Lower lobe of right lung (tissue), 2 donors: ENCODE results near the gene LIMA1. TPM values are rescaled to one million over a fixed set of nuclear protein-coding genes. Genes with fewer than 3 reads are reported as not detected.

Source experiments
- ATAC-seq, 2 donors: fragments of 200-7000 bp; cut with Tn5 transposase; one replicate each; pipeline ENCODE4 v1.9.1; 2020 to 2022; ENCODE audit warnings: mild to moderate bottlenecking in 2 of 2, moderate library complexity in 2 of 2
- DNase-seq: peaks from one replicate; pipeline ENCODE4 v3.0.0-alpha.2; 2020
- H3K27ac ChIP-seq: fragments of 200-600 bp; one replicate; pipeline ENCODE4 v1.8.0; 2022
- H3K27me3 ChIP-seq: fragments of 200-600 bp; one replicate; pipeline ENCODE4 v1.8.0; 2022; ENCODE audit warnings: low read depth
- H3K36me3 ChIP-seq: fragments of 200-600 bp; one replicate; pipeline ENCODE4 v1.8.0; 2022; ENCODE audit warnings: mild to moderate bottlenecking
- H3K4me1 ChIP-seq: fragments of 200-600 bp; one replicate; pipeline ENCODE4 v1.8.0; 2022
- H3K4me3 ChIP-seq: fragments of 200-600 bp; one replicate; pipeline ENCODE4 v1.8.0; 2022; ENCODE audit warnings: mild to moderate bottlenecking
- H3K9me3 ChIP-seq: fragments of 200-600 bp; one replicate; pipeline ENCODE4 v1.8.0; 2022
- intact Hi-C: fragments of 100-400 bp; cut with DNase I; formaldehyde crosslinking; loops from one replicate; pipeline ENCODE4 v1.11.0; 2022
- total RNA-seq: library from RNA; stranded (reverse); fragmentation: NEBNext Ultra II Directional; extraction: Animal tissue kit (Norgen Biotek cat#: 25700); gene quantifications from one replicate; pipeline ENCODE4 v1.2.1, GENCODE V29; 2021
- TF ChIP-seq, protein P1 (sequence below): fragments of 200-600 bp; IDR thresholded peaks from one replicate; pipeline ENCODE4 v1.8.0; 2022; ENCODE audit warnings: antibody characterized with exemption, mild to moderate bottlenecking
- donor health status: DM: no; HTN: yes; CAD: no; lungs with severe emphysema.

The LIMA1 gene
- total RNA-seq, 1 donor from 2014 or later: 76.6 TPM

DNA sequence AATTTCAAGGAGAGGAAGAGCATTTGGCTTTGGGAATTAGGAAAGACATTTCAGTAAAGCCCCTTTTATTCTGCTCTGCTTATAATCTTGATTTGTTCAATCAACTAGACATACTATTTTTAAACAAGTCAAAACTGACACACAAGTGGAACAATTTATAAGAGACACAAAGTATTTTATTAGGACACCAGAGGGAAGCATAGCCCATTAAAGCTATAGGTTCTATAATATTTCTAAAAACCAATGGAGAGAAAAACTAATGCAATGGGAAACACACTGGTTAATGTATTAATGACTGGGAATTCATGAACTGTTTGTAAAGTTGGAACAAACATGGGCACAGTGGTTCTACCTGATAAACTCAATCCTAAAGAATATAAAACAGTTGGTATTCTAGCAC is 100.9 kb downstream of the LIMA1 start:
- DNase-seq (no peak), ATAC-seq (no peak)
- peaks cover 24% of the 10 kb centered on the region for H3K4me1 ChIP-seq
- TF ChIP-seq, protein P1, sequence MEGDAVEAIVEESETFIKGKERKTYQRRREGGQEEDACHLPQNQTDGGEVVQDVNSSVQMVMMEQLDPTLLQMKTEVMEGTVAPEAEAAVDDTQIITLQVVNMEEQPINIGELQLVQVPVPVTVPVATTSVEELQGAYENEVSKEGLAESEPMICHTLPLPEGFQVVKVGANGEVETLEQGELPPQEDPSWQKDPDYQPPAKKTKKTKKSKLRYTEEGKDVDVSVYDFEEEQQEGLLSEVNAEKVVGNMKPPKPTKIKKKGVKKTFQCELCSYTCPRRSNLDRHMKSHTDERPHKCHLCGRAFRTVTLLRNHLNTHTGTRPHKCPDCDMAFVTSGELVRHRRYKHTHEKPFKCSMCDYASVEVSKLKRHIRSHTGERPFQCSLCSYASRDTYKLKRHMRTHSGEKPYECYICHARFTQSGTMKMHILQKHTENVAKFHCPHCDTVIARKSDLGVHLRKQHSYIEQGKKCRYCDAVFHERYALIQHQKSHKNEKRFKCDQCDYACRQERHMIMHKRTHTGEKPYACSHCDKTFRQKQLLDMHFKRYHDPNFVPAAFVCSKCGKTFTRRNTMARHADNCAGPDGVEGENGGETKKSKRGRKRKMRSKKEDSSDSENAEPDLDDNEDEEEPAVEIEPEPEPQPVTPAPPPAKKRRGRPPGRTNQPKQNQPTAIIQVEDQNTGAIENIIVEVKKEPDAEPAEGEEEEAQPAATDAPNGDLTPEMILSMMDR: no peak
- no peaks in the 10 kb centered on the region for H3K27me3 ChIP-seq
- H3K4me3 ChIP-seq: no peak overlapping the region
- no peaks in the 10 kb centered on the region for H3K9me3 ChIP-seq
- H3K36me3 ChIP-seq: peaks cover 50% of the 10 kb centered on the region
- intact Hi-C loops: no loop called here
- no peak overlapping the region for H3K27ac ChIP-seq

DNA sequence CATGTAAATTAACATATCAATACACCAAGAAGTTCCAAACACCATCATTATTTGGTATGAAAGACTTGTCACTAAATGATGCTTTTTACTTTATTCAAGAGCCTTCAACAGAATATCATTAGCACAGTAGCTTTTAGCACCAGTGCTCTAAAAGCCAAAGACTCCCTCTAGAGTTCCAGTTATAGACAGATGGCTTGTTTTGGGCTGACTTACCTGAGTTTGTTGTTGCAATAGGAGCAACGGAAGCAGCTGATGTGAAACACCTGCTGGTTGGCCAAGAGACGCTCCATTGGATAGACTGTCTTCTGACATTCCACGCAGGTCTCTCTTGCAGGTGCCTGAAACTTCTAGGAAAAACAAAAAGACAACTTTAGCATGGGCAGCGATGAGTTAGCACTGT is 101.6 kb downstream of the LIMA1 start:
- intact Hi-C loops: no loop called here
- Histone ChIP-seq H3K36me3 (peaks cover 58% of the 10 kb centered on the region), H3K4me1 (peaks cover 17% of the 10 kb centered on the region)

DNA sequence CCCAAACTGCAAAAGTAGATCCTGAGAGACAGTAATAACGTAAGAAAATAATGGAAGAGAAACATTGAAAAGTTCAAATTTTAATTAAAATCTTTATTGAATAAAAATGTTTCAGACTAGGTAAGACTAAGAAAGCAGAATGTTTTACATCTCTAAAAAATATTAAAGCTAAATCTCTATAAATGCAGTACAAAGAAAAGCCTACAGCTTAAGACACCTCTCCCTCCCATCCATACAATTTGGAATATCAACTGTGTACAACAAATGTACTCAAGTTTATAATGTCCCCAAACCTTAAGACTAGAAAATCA is 107.6 kb downstream of the LIMA1 start:
- TF ChIP-seq, protein P1: no peak
- ATAC-seq: no peak
- Histone ChIP-seq H3K36me3 (peaks cover 50% of the 10 kb centered on the region), H3K27me3 (no peaks in the 10 kb centered on the region), H3K4me1 (no peaks in the 10 kb centered on the region), H3K4me3 (no peak overlapping the region), H3K9me3 (no peaks in the 10 kb centered on the region), H3K27ac (no peak overlapping the region)
- no peak for DNase-seq
- intact Hi-C loops: no loop called here

More for the DNA sequence above, 101.6 kb downstream of the LIMA1 start:
- no peaks in the 10 kb centered on the region for H3K27me3 ChIP-seq
- TF ChIP-seq, protein P1: no peak
- no peak overlapping the region for H3K4me3 ChIP-seq
- no peak overlapping the region for H3K27ac ChIP-seq
- no peaks in the 10 kb centered on the region for H3K9me3 ChIP-seq
- ATAC-seq (no peak), DNase-seq (no peak)

DNA sequence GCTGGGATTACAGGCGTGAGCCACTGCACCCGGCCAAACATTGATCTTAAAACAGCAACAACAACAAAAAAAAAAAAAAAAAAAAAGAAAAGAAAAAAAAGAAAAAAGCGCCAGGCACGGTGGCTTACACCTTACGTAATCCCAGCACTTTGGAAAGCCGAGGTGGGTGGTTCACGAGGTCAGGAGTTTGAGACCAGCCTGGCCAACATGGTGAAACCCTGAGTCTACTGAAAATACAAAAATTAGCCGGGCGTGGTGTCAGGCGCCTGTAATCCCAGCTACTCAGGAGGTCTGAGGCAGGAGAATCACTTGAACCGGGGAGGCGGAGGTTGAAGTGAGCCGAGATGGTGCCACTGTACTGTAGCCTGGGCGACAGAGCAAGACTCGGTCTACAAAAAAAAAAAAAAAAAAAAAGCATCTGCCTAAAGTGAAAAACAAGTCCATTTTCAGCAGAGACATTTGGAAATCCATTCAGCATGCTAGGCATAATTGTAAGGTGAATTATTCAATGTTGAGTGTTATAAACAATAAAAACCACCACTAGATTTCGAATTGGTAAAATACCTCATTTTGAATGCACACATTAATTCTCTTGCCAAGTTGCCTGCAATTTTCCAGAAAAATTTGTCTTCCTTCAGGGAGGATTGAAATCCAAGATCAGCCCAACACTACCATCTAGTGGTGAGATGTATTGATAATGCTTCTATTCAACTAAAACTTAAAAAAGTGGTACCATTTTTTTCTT is 108.2 kb downstream of the LIMA1 start:
- Histone ChIP-seq H3K4me3 (no peak overlapping the region), H3K27me3 (no peaks in the 10 kb centered on the region), H3K36me3 (peaks cover 45% of the 10 kb centered on the region), H3K27ac (no peak overlapping the region), H3K9me3 (no peaks in the 10 kb centered on the region), H3K4me1 (no peaks in the 10 kb centered on the region)
- intact Hi-C loops: no loop called here
- ATAC-seq (peak; percentile 53 to 59), DNase-seq (no peak)
- TF ChIP-seq, protein P1: peak; percentile 72

DNA sequence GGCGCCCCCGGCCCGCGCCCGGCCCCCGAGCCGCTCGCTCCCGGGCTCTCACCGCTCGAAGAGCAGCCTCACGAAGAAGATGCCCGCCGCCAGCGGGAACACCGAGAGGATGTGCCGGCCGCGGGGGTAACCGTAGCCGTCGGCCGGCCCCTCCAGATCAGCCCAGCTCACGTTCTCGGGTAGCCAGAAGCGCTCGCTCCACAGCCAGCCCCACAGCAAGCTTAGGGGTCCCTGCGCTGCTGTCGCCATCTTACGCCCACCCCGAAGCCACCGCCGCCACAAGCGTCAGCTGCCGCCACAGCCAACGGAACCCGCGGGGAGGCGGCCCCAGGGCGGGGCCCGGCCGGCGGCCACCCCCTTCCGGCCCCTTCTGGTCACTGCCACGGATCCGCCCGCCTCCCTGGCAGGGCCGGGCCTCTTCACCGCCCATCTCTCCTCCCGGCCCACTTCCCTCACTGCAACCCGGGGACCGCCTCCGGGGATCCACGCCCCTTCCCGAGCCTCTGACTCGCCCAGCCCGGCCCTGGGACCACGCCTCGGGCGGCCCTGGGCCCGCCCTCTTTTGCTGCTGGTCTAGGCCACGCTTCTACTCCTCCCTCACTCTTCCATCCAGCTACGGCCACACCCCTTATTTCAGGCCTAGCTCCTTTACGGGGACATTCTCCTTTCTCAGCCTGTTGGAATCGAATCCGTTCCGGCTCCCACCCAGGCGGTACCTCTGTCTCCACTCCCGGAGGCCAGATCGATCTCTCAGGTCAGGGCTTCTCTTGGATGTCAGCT is 116.1 kb downstream of the LIMA1 start, which contains the start of gene CERS5:
TSS of gene CERS5 (minus strand) at position 321 of the 780 bp plus-strand sequence. CDS start at position 249, 72 bp downstream.
- intact Hi-C loops: no loop called here
- H3K9me3 ChIP-seq: no peaks in the 10 kb centered on the region
- peak within 1 kb of the TSS; percentile 90 for H3K4me3 ChIP-seq

More for the DNA sequence above, 116.1 kb downstream of the LIMA1 start, which contains the start of gene CERS5:
- no peaks in the 10 kb centered on the region for H3K36me3 ChIP-seq
- peaks cover 22% of the 10 kb centered on the region for H3K4me1 ChIP-seq
- TF ChIP-seq, protein P1: peak; percentile 40
- ATAC-seq (peak; percentile 100), DNase-seq (peak; percentile 99)
- peak within 1 kb of the TSS; percentile 92 for H3K27ac ChIP-seq
- no peaks in the 10 kb centered on the region for H3K27me3 ChIP-seq
